SK-N-DZ (cell line): ENCODE results near the gene KRT37.

Source experiments
- small RNA-seq, 2 experiments: library from RNA; depleted of rRNA; stranded (forward); fragments of <200 nt; gene quantifications; one replicate each; pipeline ENCODE3, GENCODE V24; 2014

KRT37 gene

Small RNAs within 50 kb of the gene (small RNA-seq; reads per million reads assigned to genes)
- gene RNU2-32P: 0.92 to 13.4 reads per million in 2 experiments
